NOMO-1 (cell line): ENCODE measurements around the gene GJB4.
A peak's percentile ranks its signal among the peaks of the same experiment; 100 is the strongest.

Source experiments
- DNase-seq, 2 experiments: peaks; one replicate each; lab custom pipeline; 2025; ENCODE audit not compliant: unreplicated experiment in 2 of 2; lab: John Stamatoyannopoulos, UW

GJB4 gene

GRCh38 chr1:34776911-34777310 lies 17.4 kb downstream of the GJB4 start:
- DNase-seq: no peak

DNA sequence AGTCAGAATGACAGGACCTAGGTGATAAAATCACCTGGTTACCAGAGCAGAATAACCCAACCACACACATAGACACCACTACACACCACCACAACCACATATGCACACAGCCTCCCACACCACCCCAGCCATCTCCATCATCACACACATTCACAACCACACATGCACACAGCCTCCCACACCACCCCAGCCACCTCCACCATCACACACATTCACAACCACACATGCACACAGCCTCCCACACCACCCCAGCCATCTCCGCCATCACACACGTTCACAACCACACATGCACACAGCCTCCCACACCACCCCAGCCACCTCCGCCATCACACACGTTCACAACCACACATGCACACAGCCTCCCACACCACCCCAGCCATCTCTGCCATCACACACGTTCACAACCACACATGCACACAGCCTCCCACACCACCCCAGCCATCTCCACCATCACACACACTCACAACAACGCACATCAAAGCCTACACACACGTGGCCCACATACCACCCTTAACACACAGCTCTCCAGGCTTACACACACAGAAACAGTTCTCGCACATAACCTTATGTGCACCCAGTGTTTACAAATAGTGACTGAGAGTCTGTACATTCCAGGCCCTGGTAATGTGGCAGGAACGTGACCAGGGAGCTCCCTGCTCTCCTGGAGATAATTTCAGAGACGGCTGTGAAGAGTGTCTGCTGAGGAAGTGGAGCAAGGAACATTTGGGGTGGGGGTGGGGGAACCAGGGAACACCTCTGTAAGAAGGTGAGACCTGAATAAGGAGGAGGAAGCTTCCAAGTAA lies 18.2 kb downstream of the GJB4 start:
- no peak for DNase-seq

- no peak for DNase-seq
These were observed 18.8 kb downstream of the GJB4 start for GRCh38 chr1:34778381-34778780.

DNA sequence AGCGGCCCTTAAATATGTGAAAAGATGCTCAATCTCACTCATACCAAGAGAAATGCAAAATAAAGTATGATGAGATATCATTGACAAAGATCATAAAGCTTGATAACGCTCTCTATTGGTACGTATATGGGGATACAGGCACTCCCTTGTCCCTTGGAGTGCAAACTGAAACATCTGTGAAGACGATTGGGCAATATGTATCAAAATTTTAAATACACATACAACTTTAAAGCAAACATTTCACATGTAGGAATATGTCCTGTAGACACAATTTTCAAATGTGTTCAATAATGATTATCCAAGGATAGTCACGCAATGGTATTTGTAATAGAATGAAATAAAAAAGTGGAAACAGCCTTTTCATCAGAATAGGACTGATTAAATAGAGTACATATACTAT lies 19.5 kb downstream of the GJB4 start:
- no peak for DNase-seq

GRCh38 chr1:34779526-34779925 lies 20.0 kb downstream of the GJB4 start:
- no peak for DNase-seq

DNA sequence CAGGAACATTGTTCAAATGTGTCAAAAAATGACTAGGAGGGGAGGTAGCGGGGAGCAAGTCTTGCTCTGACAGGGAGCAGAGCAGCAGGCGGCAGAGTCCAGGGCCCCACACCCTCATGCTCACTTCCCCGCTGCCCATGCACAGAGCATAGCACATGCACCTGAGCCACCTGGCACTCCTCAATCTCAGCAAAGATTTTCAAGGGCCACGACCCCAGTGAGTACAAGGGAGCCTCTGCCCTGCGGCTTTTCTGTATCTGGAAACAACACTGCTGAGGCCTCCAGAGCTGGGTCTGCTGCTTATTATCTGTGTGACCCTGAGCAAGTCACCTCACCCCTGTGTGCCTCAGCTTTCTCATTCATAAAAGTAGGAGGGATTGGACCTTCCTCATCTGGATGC lies 20.4 kb downstream of the GJB4 start:
- DNase-seq: no peak

GRCh38 chr1:34780528-34780927 lies 21.0 kb downstream of the GJB4 start:
- DNase-seq: no peak

GRCh38 chr1:34781071-34781843 lies 21.7 kb downstream of the GJB4 start, which contains the start of gene GJB3:
GJB3 (plus strand) TSS chr1:34781214; CDS start chr1:34784763, 3,549 bp downstream.
- DNase-seq: no peak

- no peak for DNase-seq
These were observed 22.4 kb downstream of the GJB4 start for GRCh38 chr1:34781844-34782391.

- DNase-seq: peak; percentile 49 to 57
These were observed 25.2 kb downstream of the GJB4 start for GRCh38 chr1:34784751-34785221.

DNA sequence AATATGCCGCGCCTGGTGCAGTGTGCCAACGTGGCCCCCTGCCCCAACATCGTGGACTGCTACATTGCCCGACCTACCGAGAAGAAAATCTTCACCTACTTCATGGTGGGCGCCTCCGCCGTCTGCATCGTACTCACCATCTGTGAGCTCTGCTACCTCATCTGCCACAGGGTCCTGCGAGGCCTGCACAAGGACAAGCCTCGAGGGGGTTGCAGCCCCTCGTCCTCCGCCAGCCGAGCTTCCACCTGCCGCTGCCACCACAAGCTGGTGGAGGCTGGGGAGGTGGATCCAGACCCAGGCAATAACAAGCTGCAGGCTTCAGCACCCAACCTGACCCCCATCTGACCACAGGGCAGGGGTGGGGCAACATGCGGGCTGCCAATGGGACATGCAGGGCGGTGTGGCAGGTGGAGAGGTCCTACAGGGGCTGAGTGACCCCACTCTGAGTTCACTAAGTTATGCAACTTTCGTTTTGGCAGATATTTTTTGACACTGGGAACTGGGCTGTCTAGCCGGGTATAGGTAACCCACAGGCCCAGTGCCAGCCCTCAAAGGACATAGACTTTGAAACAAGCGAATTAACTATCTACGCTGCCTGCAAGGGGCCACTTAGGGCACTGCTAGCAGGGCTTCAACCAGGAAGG lies 25.8 kb downstream of the GJB4 start:
- no peak for DNase-seq

DNA sequence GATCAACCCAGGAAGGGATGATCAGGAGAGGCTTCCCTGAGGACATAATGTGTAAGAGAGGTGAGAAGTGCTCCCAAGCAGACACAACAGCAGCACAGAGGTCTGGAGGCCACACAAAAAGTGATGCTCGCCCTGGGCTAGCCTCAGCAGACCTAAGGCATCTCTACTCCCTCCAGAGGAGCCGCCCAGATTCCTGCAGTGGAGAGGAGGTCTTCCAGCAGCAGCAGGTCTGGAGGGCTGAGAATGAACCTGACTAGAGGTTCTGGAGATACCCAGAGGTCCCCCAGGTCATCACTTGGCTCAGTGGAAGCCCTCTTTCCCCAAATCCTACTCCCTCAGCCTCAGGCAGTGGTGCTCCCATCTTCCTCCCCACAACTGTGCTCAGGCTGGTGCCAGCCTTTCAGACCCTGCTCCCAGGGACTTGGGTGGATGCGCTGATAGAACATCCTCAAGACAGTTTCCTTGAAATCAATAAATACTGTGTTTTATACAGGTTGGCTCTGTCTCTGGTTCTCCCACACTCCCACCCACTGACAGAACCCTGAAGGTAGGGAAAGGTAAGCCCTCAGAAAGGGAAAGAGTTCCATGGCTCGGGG lies 26.4 kb downstream of the GJB4 start:
- no peak for DNase-seq

DNA sequence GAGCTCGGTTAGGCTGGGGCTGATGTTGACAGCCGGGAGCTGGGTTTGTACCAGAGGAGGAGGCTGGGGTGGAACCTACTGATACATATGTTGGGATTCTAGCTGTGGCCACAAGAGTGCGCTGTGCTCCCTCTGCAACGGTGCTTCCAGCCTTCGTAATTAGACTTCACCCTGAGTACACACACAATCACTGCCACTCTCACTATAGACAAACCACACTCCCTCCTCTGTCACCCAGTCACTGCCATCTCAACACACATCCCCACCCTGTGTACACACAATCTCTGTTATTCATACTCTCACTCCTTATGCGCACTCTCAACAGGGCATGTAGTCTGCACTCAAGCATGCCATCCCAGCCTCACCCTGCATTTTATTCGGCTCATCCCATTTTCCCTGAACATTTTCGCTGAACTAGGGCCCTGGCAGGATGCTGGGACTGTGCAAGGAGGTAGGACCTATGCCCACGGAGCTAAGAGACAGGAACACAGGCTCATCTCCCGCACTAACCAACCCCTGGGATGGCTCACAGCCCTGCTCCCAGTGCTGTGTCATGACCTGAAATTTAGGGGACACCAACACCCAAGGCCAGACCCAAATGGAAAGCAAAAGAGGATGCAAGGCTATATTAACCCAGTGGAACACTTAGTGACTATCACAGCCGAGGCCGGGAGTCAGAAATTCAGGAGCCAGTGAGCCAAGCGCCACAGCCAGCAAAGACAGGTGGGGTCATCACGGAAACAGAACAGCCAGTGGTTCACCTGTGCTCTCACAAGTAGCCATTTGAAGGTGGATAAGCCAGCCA lies 27.2 kb downstream of the GJB4 start:
- peak; percentile 41 to 73 for DNase-seq

DNA sequence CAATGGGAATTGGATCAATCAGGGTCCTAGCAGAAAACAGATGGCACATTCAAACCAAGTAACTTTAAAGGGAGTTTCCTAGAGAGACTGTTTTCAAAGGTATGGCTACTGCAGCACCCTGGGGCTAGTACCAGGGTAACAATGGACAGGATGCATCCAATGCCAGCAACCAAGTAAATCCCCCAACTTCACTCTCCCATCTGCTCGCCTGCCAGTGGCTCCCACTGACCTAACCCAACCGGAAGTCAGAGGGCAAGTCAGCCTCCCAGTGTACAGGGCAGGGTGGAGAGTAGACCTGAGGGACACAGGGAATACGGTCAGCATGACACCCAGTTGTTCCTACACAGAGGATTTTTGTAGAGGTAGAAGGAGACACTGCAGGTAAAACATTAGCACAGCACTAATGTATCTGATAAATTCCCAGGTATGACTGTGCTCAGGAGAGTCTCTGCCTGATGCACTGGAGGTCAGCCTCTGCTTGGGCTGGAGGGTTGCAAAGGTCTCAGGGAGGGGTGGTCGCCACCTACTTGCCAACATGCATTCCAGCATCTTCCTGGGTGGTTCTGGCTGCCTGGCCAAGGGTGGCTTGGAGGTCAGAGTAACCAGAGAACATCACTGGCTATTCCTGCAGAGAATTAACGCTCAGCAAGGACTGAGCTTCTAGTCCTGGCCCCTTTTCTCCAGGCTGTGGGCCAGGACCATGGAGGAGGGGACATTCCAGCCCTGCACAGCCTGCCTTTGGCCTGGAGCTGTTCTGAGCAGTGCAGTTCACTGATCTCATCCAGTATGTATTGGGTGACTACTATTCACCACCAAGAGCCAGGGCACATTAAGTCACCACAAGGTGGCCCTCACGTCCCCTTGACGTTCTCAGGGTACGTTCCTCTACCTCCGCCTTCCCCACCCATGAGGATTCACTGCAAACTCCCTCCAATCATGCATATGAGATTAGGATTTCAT lies 28.2 kb downstream of the GJB4 start:
- no peak for DNase-seq

- DNase-seq: no peak
These were observed 31.4 kb downstream of the GJB4 start for GRCh38 chr1:34790985-34791384.

GRCh38 chr1:34792424-34792823 lies 32.9 kb downstream of the GJB4 start:
- DNase-seq: no peak

- DNase-seq: no peak
These were observed 33.6 kb downstream of the GJB4 start, which contains the start of gene GJA4 for GRCh38 chr1:34792868-34793727. GJA4 (plus strand) TSS chr1:34792999; CDS start chr1:34794214, 1,215 bp downstream.
